ENCODE measurements around the gene HDAC7. TPM values are rescaled to one million over a fixed set of nuclear protein-coding genes. Genes with fewer than 3 reads are reported as not detected.

The HDAC7 gene
- total RNA-seq, 2 donors from 2014 or later, result 39.5 to 67.7 TPM

GRCh38 chr12:47777741-47778558 is 41.8 kb downstream of the HDAC7 start:
- no peaks in the 10 kb centered on the region for H3K27me3 ChIP-seq (replicated peaks; ENCODE audit: insufficient read depth)
- peaks cover 12% of the 10 kb centered on the region for H3K4me1 ChIP-seq (replicated peaks)
- H3K9me3 ChIP-seq, result no peaks in the 10 kb centered on the region
- intact Hi-C loops (cut with DNase I), result loop anchor here (2.0 to 5.0 kb wide), 4 partner anchors 36 to 126 kb away; no protein-coding TSS in a partner anchor
- WGBS, result 65% methylated on average over 9 of the region's 9 CpGs
- no peak for TF ChIP-seq POLR2A (IDR thresholded peaks at IDR 0.05)
- TF ChIP-seq POLR2AphosphoS5 (IDR thresholded peaks at IDR 0.05), result no peak
- TF ChIP-seq CTCF (IDR thresholded peaks at IDR 0.05), result no peak
- H3K27ac ChIP-seq, result no peak overlapping the region
- H3K4me3 ChIP-seq, result no peak overlapping the region
- no peak for DNase-seq (ENCODE audit: low spot score)
- no peaks in the 10 kb centered on the region for H3K36me3 ChIP-seq

- H3K9me3 ChIP-seq, result no peaks in the 10 kb centered on the region
- WGBS, result 50% methylated on average over 1 of the region's 1 CpG
- intact Hi-C loops (cut with DNase I), result loop anchor here (5.0 kb wide), 3 partner anchors 35 to 125 kb away; no protein-coding TSS in a partner anchor
- no peaks in the 10 kb centered on the region for H3K36me3 ChIP-seq
- no peak for DNase-seq (ENCODE audit: low spot score)
- peak overlapping the region in 1 of 2 donors; percentile 39 for H3K27ac ChIP-seq
- no peak overlapping the region for H3K4me3 ChIP-seq
- peaks cover 8% of the 10 kb centered on the region for H3K4me1 ChIP-seq (replicated peaks)
- TF ChIP-seq POLR2AphosphoS5 (IDR thresholded peaks at IDR 0.05), result no peak
- TF ChIP-seq CTCF (IDR thresholded peaks at IDR 0.05), result no peak
- no peak for TF ChIP-seq POLR2A (IDR thresholded peaks at IDR 0.05)
- H3K27me3 ChIP-seq (replicated peaks; ENCODE audit: insufficient read depth), result no peaks in the 10 kb centered on the region
Measured at GRCh38 chr12:47777151-47777550, 42.6 kb downstream of the HDAC7 start.

GRCh38 chr12:47776471-47777143 is 43.1 kb downstream of the HDAC7 start:
- 52% methylated on average over 5 of the region's 5 CpGs for WGBS
- no peak overlapping the region for H3K4me3 ChIP-seq
- intact Hi-C loops (cut with DNase I), result loop anchor here (5.0 kb wide), 3 partner anchors 34 to 124 kb away; no protein-coding TSS in a partner anchor
- peak overlapping the region in 1 of 2 donors; percentile 39 for H3K27ac ChIP-seq
- peaks cover 3% of the 10 kb centered on the region for H3K4me1 ChIP-seq (replicated peaks)
- H3K27me3 ChIP-seq (replicated peaks; ENCODE audit: insufficient read depth), result no peaks in the 10 kb centered on the region
- TF ChIP-seq POLR2A (IDR thresholded peaks at IDR 0.05) (no peak), CTCF (IDR thresholded peaks at IDR 0.05) (no peak), POLR2AphosphoS5 (IDR thresholded peaks at IDR 0.05) (no peak)
- H3K9me3 ChIP-seq, result no peaks in the 10 kb centered on the region
- no peaks in the 10 kb centered on the region for H3K36me3 ChIP-seq
- DNase-seq (ENCODE audit: low spot score), result no peak

- no peaks in the 10 kb centered on the region for H3K27me3 ChIP-seq (replicated peaks; ENCODE audit: insufficient read depth)
- H3K4me1 ChIP-seq (replicated peaks), result no peaks in the 10 kb centered on the region
- 84% methylated on average over 8 of the region's 10 CpGs for WGBS
- no peaks in the 10 kb centered on the region for H3K36me3 ChIP-seq
- no peak overlapping the region for H3K4me3 ChIP-seq
- TF ChIP-seq POLR2AphosphoS5 (IDR thresholded peaks at IDR 0.05) (no peak), POLR2A (IDR thresholded peaks at IDR 0.05) (no peak), CTCF (IDR thresholded peaks at IDR 0.05) (no peak)
- intact Hi-C loops (cut with DNase I), result loop anchor here (5.0 kb wide), 3 partner anchors 33 to 123 kb away; no protein-coding TSS in a partner anchor
- H3K9me3 ChIP-seq, result no peaks in the 10 kb centered on the region
- no peak for DNase-seq (ENCODE audit: low spot score)
- H3K27ac ChIP-seq, result no peak overlapping the region
Measured at GRCh38 chr12:47775100-47775911, 44.4 kb downstream of the HDAC7 start.

Data from prostate gland (tissue), 2 donors.